A549 treated with Hydrocortisone at 1 μM for 4 hours (cell line): ENCODE data around the gene PLAAT1. TPM values are rescaled to one million over a fixed set of nuclear protein-coding genes. Genes with fewer than 3 reads are reported as not detected.

ENCODE experiments used
- total RNA-seq: library from RNA; stranded (reverse); fragments of 200-300 nt; extraction: Qiagen RNA extraction; gene quantifications from 5 replicates; pipeline ENCODE4 v1.2.3, GENCODE V29; 2022

PLAAT1 gene
- 0.13 to 0.17 TPM in 2 of 5 replicates, not detected in the others for total RNA-seq

DNA sequence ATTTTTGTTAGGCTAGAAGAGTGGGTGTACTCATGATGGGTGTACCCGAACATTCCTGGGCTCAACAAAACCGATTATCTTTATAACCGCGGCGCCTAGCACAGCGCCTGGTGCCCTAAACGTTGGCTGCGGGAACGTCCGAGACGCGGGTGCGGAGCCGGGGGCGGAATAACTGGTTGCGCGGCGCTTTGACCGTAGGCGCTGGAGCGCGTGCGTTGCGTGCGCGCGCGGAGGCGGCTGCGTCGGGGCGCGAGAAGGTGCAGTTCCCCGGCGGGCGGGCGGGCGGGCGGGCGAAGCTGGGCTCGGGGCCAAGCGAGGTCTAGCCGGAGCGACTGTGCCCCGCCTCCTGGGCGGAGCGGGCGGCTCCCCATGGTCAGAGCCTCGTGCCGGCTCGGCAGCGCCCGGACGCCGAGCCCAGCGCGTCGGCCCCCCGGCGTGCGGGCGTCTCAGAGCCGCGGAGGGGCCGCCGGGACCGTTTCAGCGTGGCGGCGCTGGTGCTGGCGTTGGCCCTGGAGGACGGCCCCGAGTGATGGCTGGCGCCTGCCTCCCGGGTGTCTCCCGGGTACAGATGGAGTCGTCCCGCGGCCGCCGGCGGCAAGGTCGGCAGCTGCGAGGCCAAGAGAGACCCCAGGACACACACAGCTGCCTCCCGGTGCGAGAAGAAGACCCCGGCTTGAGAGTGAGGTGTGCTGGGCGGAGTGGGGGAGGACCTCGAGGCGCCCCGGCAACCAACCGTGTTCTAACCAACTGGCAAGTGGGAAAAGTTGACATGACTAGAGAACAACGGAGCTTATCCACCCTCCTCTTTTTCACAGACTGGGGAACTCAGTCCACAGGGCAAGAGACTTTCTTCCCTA lies at the start of gene PLAAT1:
Gene PLAAT1, plus strand, starts transcription at position 373 of the 857 bp plus-strand sequence. CDS start 14,429 bp downstream, outside the sequence.

Other genes with a start within 250 kb of the PLAAT1 start
- not detected in 5 replicates for gene ATP13A5, start 137.5 kb downstream of the PLAAT1 start, total RNA-seq